GM10248 (cell line): ENCODE data around the gene PPL.

Experiments used
- CTCF ChIA-PET: fragments of 300-600 bp; sonication (Branson Sonifier 250); formaldehyde crosslinking; extraction: SDS; loops from one replicate; lab custom pipeline; 2021; ENCODE audit warnings: antibody characterized with exemption; lab: Yijun Ruan, JAX
- POLR2A ChIA-PET: fragments of 350-650 bp; sonication (Branson Sonifier 250); formaldehyde crosslinking; extraction: SDS; loops from one replicate; lab custom pipeline; 2020; ENCODE audit warnings: antibody characterized with exemption; lab: Yijun Ruan, JAX
- DNase-seq: peaks from one replicate; pipeline ENCODE4 v3.0.0; 2012; ENCODE audit errors: extremely low spot score
- TF ChIP-seq, protein P1 (sequence below): IDR thresholded peaks from 2 replicates; pipeline ENCODE4 v1.5.1; 2012; ENCODE audit warnings: mild to moderate bottlenecking, low read depth; ENCODE audit errors: extremely low read depth, missing control alignments, control extremely low read depth

PPL gene

GRCh38 chr16:4839942-4840341 lies 97.0 kb downstream of the PPL start:
- CTCF ChIA-PET = interaction anchor here (1.2 kb wide), 1 partner anchor 15 kb away, joined by 4 read pairs; no protein-coding TSS in a partner anchor
- DNase-seq = no peak
- TF ChIP-seq, protein P1, sequence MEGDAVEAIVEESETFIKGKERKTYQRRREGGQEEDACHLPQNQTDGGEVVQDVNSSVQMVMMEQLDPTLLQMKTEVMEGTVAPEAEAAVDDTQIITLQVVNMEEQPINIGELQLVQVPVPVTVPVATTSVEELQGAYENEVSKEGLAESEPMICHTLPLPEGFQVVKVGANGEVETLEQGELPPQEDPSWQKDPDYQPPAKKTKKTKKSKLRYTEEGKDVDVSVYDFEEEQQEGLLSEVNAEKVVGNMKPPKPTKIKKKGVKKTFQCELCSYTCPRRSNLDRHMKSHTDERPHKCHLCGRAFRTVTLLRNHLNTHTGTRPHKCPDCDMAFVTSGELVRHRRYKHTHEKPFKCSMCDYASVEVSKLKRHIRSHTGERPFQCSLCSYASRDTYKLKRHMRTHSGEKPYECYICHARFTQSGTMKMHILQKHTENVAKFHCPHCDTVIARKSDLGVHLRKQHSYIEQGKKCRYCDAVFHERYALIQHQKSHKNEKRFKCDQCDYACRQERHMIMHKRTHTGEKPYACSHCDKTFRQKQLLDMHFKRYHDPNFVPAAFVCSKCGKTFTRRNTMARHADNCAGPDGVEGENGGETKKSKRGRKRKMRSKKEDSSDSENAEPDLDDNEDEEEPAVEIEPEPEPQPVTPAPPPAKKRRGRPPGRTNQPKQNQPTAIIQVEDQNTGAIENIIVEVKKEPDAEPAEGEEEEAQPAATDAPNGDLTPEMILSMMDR = no peak
- POLR2A ChIA-PET = interaction anchor here (0.8 kb wide), 1 partner anchor 8 kb away, joined by 4 read pairs; the partner anchor contains the start of genes GLYR1 and UBN1

- ChIA-PET CTCF (no interaction called here), POLR2A (interaction anchor here (0.5 to 0.7 kb wide), 2 partner anchors 105 to 222 kb away, joined by 3 read pairs; no protein-coding TSS in a partner anchor)
- DNase-seq = no peak
Measured at GRCh38 chr16:4837733-4838501, 99.0 kb downstream of the PPL start.

GRCh38 chr16:4836727-4837126 lies 100.2 kb downstream of the PPL start:
- TF ChIP-seq, protein P1 = no peak
- no peak for DNase-seq
- ChIA-PET POLR2A (no interaction called here), CTCF (interaction anchor here (1.5 kb wide), 1 partner anchor 10 kb away, joined by 5 read pairs; the partner anchor contains the start of genes GLYR1 and UBN1)

More at GRCh38 chr16:4837733-4838501, 99.0 kb downstream of the PPL start:
- TF ChIP-seq, protein P1 = no peak

DNA sequence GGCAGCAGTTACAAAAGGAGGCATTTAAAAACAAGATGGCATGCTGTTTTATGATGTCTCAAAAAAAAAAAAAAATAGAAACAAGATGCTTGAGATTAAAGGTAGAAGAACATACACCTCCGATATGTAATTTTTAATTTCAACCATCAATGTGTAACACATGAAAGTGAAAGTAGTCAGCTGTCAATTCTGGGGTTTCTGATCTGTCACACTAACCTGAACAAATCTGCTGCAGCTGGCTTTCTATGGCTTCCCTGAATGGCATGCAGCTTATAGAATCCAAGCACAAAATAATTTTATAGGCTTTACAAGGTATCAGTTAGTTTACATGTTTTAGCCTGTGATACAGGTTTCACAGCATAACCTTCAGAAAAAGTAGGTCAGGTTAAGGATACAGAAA lies 103.4 kb downstream of the PPL start:
- ChIA-PET CTCF (interaction anchor here (1.4 to 1.7 kb wide), 3 partner anchors 9 to 12 kb away, joined by 3 to 4 read pairs (median 4); no protein-coding TSS in a partner anchor), POLR2A (interaction anchor here (0.6 kb wide), 1 partner anchor 9 kb away, joined by 7 read pairs; no protein-coding TSS in a partner anchor)
- TF ChIP-seq, protein P1 = no peak
- DNase-seq = no peak

DNA sequence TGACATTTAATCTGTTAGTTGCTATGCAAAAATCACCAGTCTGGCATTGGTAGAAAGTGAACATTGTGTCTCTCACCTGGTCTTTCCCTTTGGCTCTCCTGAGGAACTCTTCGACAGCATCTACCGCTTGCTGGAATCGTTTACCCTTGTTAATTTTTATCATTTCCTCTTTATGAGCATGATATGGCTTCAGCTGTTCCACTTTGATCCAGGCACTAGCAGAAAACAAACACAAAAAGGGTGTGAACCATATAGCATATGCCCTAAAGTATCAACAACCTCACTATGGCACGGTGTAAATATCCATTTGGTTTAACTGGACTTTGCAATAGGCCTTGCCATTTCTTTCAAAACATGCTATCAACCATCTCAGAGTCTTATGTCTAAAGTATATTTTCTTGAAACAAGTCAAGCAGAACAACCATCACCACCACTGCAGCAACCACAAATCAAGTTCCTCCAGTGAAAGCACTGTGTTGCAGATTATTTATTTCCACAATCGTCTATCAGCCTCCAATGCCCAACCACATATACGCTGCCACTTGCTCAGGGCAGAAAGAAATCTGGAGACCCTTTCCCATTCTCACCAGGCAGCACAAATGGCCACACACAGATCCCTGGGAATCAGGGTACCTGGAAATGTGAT lies 104.1 kb downstream of the PPL start:
- CTCF ChIA-PET = interaction anchor here (1.2 to 1.8 kb wide), 4 partner anchors 8 to 22 kb away, joined by 3 to 4 read pairs (median 4); no protein-coding TSS in a partner anchor
- no peak for DNase-seq
- POLR2A ChIA-PET = no interaction called here
- TF ChIP-seq, protein P1 = no peak
